Pons (tissue), 1 donor: ENCODE results near the gene MED9.

Experiments used
- DNase-seq: peaks from one replicate; pipeline ENCODE4 v3.0.0-alpha.2; 2016; ENCODE audit warnings: low spot score

Gene MED9

DNA sequence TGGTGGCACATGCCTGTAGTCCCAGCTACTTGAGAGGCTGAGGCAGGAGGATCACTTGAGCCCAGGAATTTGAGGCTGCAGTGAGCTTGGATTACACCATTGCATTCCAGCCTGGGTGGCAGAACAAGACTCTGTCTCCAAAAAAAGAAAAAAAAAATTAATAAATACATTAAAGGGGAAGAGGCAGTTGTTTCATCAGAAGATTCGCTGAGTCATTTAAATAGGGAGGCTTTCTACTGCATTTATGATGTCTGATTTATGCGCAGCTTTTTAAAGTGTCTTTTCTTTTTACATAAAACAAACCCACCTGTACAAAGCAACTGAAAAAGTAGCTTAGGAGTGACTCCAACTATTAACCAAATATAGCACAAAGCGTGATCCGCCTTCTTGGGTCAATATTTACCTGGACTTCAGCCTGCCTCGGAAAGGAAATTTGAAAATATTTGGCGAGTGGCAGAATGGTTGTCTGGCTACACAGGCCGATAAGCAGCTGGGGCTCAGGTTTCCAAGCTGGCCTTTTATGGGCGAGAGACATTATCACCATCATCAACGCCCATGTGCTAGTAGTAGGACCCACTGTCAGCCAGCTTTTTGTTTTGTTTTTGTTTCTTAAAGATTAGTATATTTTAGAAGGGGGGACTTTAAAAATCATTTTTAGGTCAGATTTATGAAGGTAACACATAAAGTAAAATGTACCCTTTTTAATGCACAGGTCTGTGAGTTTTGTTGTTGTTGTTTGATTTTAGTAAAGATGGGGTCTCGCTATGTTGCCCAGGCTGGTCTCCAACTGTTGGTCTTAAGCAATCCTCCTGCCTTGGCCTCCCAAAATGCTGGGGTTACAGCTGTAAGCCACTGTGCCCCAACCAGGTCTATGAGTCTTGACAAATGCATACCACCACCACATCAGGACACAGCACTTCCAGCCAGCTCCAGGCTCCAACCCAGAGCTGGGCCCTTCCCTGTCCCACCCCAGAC lies 61.9 kb downstream of the MED9 start:
- DNase-seq = no peak

DNA sequence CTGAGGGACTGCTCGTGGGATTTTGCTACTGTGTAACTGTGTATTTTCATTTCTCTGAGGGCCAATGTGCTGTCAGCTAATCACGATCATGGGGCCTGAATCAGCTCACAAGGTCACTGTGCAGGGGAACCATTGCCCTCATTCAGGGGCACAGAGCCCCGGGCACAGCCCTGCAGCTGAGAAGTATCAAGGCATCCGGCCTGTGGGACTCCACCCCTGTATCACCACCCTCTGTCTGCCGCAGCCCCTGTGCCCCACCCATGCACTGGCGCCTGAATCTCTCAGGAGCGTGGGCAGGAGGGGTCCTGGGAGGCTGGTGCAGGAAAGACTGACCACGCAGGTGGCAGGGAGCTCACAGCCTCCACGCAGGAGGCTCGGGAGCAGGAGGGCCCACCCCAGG lies 62.8 kb downstream of the MED9 start:
- DNase-seq = no peak

DNA sequence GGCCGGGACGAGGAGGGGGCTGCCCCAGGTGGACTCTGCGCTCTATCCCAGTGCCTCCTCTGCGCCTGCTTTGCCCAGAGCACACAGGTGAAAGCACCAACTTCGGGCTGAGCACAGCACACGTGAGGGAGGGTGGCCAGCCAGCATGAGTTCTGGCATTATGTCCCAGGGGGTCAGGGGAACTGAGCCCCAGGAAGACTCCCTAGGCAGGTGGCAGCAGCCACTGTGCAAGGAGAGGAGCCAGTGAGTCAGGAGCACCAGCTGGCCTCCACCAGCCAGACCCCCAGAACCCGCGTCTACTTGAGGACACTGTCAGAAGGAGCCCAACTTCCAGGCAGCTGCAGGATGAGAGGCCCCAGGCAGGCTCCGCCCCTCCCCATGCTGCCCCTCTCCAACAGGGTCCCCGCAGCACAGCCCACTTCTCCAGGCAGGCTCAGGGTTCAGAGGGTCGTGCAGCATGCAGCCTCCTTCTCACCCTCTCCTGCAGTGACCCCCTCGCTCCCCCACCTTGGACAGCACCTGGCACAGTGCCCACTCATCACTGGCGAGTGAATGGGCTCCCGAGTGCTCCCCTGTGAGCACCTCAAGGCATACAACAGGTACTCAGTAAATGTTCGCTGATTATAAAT lies 63.6 kb downstream of the MED9 start:
- DNase-seq = no peak

DNA sequence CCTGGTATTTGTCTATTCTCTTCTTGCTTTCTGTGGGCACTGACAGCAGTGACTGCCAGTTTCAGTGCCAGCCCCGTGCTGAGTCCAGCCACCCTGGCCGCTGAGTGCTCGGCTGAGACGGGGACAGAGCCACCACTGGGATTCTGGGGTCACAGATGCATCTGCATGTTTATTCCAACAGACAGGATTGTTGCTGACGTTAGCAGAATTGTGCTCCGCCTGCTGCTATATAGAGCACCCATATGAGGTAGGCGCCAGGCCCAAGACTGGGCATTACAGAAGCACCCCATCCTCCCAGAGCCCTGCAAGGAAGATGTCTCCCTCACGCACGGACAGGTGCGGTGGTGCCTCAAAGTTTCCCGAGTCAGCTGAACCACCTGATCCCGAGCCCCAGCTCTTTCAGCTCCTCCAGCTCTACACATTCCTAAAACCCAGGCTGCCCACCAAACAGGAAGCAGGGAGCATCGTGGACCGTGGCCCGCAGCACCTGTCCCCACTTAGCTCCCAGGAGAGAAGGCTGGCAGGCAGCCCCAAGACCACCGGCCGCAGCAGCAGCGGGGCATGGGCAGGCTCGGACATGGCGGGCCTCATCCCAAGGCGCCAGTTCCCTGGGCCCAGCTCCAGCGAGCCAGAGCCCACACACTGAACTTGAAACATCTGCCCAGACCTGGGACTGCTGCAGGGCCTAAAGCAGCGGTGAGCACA lies 64.3 kb downstream of the MED9 start:
- no peak for DNase-seq

- DNase-seq = no peak
Measured at GRCh38 chr17:17541640-17542001, 64.8 kb downstream of the MED9 start.
